ENCODE measurements around the gene HTR3A. TPM values are rescaled to one million over a fixed set of nuclear protein-coding genes. Genes with fewer than 3 reads are reported as not detected.

The HTR3A gene
- total and polyA plus RNA-seq, 2 of the 13 experiments (the other 11 are each of a cell fraction or from before 2014, with no cell fraction given), result not detected

DNA sequence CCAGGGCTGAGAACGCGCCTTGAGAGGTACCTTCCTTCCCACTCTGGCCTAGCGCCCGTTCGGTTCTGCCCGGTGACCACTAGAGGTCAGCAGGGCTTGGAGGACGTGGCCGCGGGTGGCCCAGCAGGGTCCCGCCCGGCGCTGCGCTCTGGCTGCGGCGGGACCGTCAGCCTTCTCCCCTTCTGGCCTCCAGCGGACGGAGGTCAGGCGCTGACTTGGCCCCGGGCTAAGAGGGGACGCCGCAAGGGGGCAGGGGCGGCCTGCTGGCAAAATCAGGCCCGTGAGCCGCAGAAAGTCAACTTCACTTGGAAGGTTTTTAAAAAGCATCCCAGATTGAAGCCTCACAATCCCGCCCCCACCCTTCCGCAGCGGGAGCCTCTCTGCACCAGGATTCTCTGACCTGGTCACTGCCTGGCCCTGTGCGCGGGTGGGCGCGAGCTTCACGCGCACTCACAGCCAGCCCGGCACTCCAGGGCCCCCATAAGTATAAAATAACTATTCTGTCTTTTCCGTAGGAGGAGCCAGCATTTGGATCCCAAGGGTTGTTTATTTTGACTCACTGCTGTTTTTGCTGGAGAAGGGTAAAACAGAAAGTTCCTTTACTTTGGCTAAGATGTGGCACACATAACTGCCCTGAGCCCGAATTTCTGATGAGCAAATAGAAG lies 61.4 kb downstream of the HTR3A start (continued):
- TF ChIP-seq, protein P1, sequence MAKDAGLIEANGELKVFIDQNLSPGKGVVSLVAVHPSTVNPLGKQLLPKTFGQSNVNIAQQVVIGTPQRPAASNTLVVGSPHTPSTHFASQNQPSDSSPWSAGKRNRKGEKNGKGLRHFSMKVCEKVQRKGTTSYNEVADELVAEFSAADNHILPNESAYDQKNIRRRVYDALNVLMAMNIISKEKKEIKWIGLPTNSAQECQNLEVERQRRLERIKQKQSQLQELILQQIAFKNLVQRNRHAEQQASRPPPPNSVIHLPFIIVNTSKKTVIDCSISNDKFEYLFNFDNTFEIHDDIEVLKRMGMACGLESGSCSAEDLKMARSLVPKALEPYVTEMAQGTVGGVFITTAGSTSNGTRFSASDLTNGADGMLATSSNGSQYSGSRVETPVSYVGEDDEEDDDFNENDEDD (CRISPR knock-in tag; IDR thresholded peaks at IDR 0.05; ENCODE audit: borderline replicate concordance), result peak; percentile 19; the same call in 1 of the 2 replicates
- TF ChIP-seq MAZ (IDR thresholded peaks at IDR 0.05; ENCODE audit: borderline replicate concordance, low read depth, low read length) (no peak), MAZ (CRISPR knock-in tag; IDR thresholded peaks at IDR 0.05; ENCODE audit: low read depth) (0 out of 2 replicates have a peak, but pooled peaks have one; percentile 52), ISL2 (CRISPR knock-in tag; IDR thresholded peaks at IDR 0.05) (0 out of 2 replicates have a peak, but pooled peaks have one; percentile 43), SPEN (CRISPR knock-in tag; IDR thresholded peaks at IDR 0.05; ENCODE audit: low read depth) (no peak), ZNF614 (CRISPR knock-in tag; IDR thresholded peaks at IDR 0.05; ENCODE audit: borderline replicate concordance) (0 out of 2 replicates have a peak, but pooled peaks have one; percentile 16), ZNF205 (CRISPR knock-in tag; IDR thresholded peaks at IDR 0.05) (0 out of 2 replicates have a peak, but pooled peaks have one; percentile 22), ZSCAN25 (CRISPR knock-in tag; IDR thresholded peaks at IDR 0.05) (0 out of 2 replicates have a peak, but pooled peaks have one; percentile 34), KDM3A (CRISPR knock-in tag; IDR thresholded peaks at IDR 0.05; ENCODE audit: low read depth) (0 out of 2 replicates have a peak, but pooled peaks have one; percentile 49), KAT8 (CRISPR knock-in tag; IDR thresholded peaks at IDR 0.05) (0 out of 2 replicates have a peak, but pooled peaks have one; percentile 17), ETV5 (CRISPR knock-in tag; IDR thresholded peaks at IDR 0.05; ENCODE audit: borderline replicate concordance) (0 out of 2 replicates have a peak, but pooled peaks have one; percentile 20), HNRNPLL (IDR thresholded peaks at IDR 0.05; ENCODE audit: low read depth, low read length, poor library complexity, severe bottlenecking) (peak; percentile 79), ZSCAN29 (CRISPR knock-in tag; conservative IDR thresholded peaks at IDR 0.05) (no peak), ZFY (CRISPR knock-in tag; IDR thresholded peaks at IDR 0.05) (peak; percentile 47; the same call in 1 of the 2 replicates), YY1 (IDR thresholded peaks at IDR 0.05; ENCODE audit: insufficient read depth, insufficient replicate concordance, low read depth, low read length) (peak; percentile 34), ZNF709 (CRISPR knock-in tag; IDR thresholded peaks at IDR 0.05) (no peak), ZFX (CRISPR knock-in tag; IDR thresholded peaks at IDR 0.05; ENCODE audit: low read depth) (peak; percentile 59; the same call in 1 of the 2 replicates), ZNF879 (CRISPR knock-in tag; IDR thresholded peaks at IDR 0.05) (no peak), TMF1 (CRISPR knock-in tag; IDR thresholded peaks at IDR 0.05; ENCODE audit: low read depth) (no peak), HDAC2 (CRISPR knock-in tag; IDR thresholded peaks at IDR 0.05) (peak; percentile 45; the same call in 1 of the 2 replicates), MEIS2 (CRISPR knock-in tag; IDR thresholded peaks at IDR 0.05) (peak; percentile 33; the same call in 1 of the 2 replicates), DNMT3B (CRISPR knock-in tag; conservative IDR thresholded peaks at IDR 0.05) (0 out of 2 replicates have a peak, but pooled peaks have one; percentile 57), RAD21 (CRISPR knock-in tag; IDR thresholded peaks at IDR 0.05) (peak; percentile 93), ZNF792 (CRISPR knock-in tag; IDR thresholded peaks at IDR 0.05) (0 out of 2 replicates have a peak, but pooled peaks have one; percentile 40), SP5 (CRISPR knock-in tag; IDR thresholded peaks at IDR 0.05; ENCODE audit: borderline replicate concordance, low read depth) (0 out of 2 replicates have a peak, but pooled peaks have one; percentile 13), FOXA3 (CRISPR knock-in tag; IDR thresholded peaks at IDR 0.05) (no peak), ZNF3 (CRISPR knock-in tag; IDR thresholded peaks at IDR 0.05) (no peak)
- TF ChIP-seq, protein P2, sequence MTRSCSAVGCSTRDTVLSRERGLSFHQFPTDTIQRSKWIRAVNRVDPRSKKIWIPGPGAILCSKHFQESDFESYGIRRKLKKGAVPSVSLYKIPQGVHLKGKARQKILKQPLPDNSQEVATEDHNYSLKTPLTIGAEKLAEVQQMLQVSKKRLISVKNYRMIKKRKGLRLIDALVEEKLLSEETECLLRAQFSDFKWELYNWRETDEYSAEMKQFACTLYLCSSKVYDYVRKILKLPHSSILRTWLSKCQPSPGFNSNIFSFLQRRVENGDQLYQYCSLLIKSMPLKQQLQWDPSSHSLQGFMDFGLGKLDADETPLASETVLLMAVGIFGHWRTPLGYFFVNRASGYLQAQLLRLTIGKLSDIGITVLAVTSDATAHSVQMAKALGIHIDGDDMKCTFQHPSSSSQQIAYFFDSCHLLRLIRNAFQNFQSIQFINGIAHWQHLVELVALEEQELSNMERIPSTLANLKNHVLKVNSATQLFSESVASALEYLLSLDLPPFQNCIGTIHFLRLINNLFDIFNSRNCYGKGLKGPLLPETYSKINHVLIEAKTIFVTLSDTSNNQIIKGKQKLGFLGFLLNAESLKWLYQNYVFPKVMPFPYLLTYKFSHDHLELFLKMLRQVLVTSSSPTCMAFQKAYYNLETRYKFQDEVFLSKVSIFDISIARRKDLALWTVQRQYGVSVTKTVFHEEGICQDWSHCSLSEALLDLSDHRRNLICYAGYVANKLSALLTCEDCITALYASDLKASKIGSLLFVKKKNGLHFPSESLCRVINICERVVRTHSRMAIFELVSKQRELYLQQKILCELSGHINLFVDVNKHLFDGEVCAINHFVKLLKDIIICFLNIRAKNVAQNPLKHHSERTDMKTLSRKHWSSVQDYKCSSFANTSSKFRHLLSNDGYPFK (CRISPR knock-in tag; IDR thresholded peaks at IDR 0.05; ENCODE audit: borderline replicate concordance), result peak; percentile 28; the same call in 1 of the 2 replicates

Data from HepG2 (cell line).